ENCODE data around the gene LRRK1. TPM values are rescaled to one million over a fixed set of nuclear protein-coding genes. Genes with fewer than 3 reads are reported as not detected.

The LRRK1 gene
- total and polyA plus RNA-seq, 2 of the 13 experiments (the other 11 are each of a cell fraction or from before 2014, with no cell fraction given) = 0.13 to 1.2 TPM

DNA sequence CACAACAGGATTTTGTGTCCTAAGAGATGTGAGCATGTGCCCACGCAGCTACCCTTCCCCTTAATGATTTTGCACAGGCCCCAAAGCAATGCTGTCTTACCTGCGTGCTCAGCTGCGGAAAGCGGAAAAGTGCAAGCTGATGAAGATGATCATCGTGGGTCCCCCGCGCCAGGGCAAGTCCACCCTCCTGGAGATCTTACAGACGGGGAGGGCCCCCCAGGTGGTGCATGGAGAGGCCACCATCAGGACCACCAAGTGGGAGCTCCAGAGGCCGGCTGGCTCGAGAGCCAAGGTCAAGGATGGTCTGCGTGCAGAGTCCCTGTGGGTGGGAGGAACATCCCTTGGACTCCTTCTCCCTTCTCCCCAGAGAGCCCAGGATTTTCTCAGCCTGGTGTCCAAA is 103.1 kb downstream of the LRRK1 start:
- Histone ChIP-seq H3K27ac (ENCODE audit: extremely low read length, insufficient read depth, low read length) (no peak overlapping the region), H3K4me2 (ENCODE audit: low read depth, low read length) (no peak overlapping the region), H3K79me2 (ENCODE audit: insufficient read depth, low read length) (no peaks in the 10 kb centered on the region), H3K27me3 (ENCODE audit: control insufficient read depth in 1 of 2, insufficient read depth in 2 of 2, low read length in 2 of 2) (peaks cover 9 to 84% of the 10 kb centered on the region in 2 experiments), H3K9ac (ENCODE audit: insufficient read depth, low read depth, low read length) (no peak overlapping the region), H2AFZ (ENCODE audit: low read length) (no peak overlapping the region), H3K4me3 (replicated peaks in 1 of 3; ENCODE audit: insufficient read depth in 1 of 3, low read depth in 2 of 3, low read length in 3 of 3) (no peak overlapping the region), H3K36me3 (replicated peaks in 1 of 2; ENCODE audit: control insufficient read depth in 1 of 2, insufficient read depth in 2 of 2, low read length in 2 of 2) (no peaks in the 10 kb centered on the region), H4K20me1 (ENCODE audit: insufficient read depth, low read length) (no peaks in the 10 kb centered on the region), H3K4me1 (ENCODE audit: insufficient read depth, low read length) (peaks cover 21% of the 10 kb centered on the region), H3K9me3 (ENCODE audit: low read length) (no peaks in the 10 kb centered on the region)
- CTCF ChIA-PET (ENCODE audit: low intra/inter-chr PET ratio, low total read pairs) = no interaction called here
- POLR2A ChIA-PET = interaction anchor here (1.4 kb wide), 1 partner anchor 47 kb away, joined by 4 read pairs; no protein-coding TSS in a partner anchor
- DNase-seq (ENCODE audit: low spot score) (no peak), ATAC-seq (no peak), FAIRE-seq (no peak)
- no TSS peak for BruUV-seq (replicated peaks)
- 43% methylated on average over 7 of the region's 11 CpGs for WGBS (ENCODE audit: low lambda C conversion rate)
- in situ Hi-C loops (cut with HindIII; ENCODE audit: extremely low pct_ligation_motif_present, low pct_unique_long_range_greater_than_20kb) (loop anchor here (25.0 kb wide), 1 partner anchor 360 kb away; no protein-coding TSS in a partner anchor), intact Hi-C loops (cut with micrococcal nuclease; ENCODE audit: unreplicated experiment) (no loop called here)
- TF ChIP-seq, protein P1, sequence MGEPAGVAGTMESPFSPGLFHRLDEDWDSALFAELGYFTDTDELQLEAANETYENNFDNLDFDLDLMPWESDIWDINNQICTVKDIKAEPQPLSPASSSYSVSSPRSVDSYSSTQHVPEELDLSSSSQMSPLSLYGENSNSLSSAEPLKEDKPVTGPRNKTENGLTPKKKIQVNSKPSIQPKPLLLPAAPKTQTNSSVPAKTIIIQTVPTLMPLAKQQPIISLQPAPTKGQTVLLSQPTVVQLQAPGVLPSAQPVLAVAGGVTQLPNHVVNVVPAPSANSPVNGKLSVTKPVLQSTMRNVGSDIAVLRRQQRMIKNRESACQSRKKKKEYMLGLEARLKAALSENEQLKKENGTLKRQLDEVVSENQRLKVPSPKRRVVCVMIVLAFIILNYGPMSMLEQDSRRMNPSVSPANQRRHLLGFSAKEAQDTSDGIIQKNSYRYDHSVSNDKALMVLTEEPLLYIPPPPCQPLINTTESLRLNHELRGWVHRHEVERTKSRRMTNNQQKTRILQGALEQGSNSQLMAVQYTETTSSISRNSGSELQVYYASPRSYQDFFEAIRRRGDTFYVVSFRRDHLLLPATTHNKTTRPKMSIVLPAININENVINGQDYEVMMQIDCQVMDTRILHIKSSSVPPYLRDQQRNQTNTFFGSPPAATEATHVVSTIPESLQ (CRISPR knock-in tag; conservative IDR thresholded peaks at IDR 0.05) = no peak
- TF ChIP-seq SOX13 (IDR thresholded peaks at IDR 0.05) = no peak
- TF ChIP-seq SOX13 (CRISPR knock-in tag; conservative IDR thresholded peaks at IDR 0.05 in 1 of 2, IDR thresholded peaks at IDR 0.05 in 1 of 2) = no peak
- TF ChIP-seq, protein P2, sequence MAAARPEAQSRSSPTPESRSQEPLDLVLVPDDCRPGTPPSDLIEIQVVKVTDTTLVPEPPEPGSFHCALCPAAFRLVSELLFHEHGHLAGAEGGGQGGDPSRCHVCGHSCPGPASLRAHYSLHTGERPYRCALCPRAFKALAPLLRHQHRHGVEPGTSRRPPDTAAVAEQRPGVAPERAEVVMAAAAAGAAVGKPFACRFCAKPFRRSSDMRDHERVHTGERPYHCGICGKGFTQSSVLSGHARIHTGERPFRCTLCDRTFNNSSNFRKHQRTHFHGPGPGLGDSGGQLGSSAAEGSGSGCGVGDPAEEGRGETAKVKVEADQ (CRISPR knock-in tag; IDR thresholded peaks at IDR 0.05; ENCODE audit: borderline replicate concordance) = no peak
- TF ChIP-seq, protein P3, sequence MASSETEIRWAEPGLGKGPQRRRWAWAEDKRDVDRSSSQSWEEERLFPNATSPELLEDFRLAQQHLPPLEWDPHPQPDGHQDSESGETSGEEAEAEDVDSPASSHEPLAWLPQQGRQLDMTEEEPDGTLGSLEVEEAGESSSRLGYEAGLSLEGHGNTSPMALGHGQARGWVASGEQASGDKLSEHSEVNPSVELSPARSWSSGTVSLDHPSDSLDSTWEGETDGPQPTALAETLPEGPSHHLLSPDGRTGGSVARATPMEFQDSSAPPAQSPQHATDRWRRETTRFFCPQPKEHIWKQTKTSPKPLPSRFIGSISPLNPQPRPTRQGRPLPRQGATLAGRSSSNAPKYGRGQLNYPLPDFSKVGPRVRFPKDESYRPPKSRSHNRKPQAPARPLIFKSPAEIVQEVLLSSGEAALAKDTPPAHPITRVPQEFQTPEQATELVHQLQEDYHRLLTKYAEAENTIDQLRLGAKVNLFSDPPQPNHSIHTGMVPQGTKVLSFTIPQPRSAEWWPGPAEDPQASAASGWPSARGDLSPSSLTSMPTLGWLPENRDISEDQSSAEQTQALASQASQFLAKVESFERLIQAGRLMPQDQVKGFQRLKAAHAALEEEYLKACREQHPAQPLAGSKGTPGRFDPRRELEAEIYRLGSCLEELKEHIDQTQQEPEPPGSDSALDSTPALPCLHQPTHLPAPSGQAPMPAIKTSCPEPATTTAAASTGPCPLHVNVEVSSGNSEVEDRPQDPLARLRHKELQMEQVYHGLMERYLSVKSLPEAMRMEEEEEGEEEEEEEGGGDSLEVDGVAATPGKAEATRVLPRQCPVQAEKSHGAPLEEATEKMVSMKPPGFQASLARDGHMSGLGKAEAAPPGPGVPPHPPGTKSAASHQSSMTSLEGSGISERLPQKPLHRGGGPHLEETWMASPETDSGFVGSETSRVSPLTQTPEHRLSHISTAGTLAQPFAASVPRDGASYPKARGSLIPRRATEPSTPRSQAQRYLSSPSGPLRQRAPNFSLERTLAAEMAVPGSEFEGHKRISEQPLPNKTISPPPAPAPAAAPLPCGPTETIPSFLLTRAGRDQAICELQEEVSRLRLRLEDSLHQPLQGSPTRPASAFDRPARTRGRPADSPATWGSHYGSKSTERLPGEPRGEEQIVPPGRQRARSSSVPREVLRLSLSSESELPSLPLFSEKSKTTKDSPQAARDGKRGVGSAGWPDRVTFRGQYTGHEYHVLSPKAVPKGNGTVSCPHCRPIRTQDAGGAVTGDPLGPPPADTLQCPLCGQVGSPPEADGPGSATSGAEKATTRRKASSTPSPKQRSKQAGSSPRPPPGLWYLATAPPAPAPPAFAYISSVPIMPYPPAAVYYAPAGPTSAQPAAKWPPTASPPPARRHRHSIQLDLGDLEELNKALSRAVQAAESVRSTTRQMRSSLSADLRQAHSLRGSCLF (CRISPR knock-in tag; IDR thresholded peaks at IDR 0.05; ENCODE audit: borderline replicate concordance) = no peak
- no peak for TF ChIP-seq ZFP1 (CRISPR knock-in tag; IDR thresholded peaks at IDR 0.05)
- TF ChIP-seq ZBTB42 (CRISPR knock-in tag; IDR thresholded peaks at IDR 0.05) = no peak
- no peak for TF ChIP-seq ZNF562 (CRISPR knock-in tag; IDR thresholded peaks at IDR 0.05; ENCODE audit: borderline replicate concordance)
- TF ChIP-seq, protein P4, sequence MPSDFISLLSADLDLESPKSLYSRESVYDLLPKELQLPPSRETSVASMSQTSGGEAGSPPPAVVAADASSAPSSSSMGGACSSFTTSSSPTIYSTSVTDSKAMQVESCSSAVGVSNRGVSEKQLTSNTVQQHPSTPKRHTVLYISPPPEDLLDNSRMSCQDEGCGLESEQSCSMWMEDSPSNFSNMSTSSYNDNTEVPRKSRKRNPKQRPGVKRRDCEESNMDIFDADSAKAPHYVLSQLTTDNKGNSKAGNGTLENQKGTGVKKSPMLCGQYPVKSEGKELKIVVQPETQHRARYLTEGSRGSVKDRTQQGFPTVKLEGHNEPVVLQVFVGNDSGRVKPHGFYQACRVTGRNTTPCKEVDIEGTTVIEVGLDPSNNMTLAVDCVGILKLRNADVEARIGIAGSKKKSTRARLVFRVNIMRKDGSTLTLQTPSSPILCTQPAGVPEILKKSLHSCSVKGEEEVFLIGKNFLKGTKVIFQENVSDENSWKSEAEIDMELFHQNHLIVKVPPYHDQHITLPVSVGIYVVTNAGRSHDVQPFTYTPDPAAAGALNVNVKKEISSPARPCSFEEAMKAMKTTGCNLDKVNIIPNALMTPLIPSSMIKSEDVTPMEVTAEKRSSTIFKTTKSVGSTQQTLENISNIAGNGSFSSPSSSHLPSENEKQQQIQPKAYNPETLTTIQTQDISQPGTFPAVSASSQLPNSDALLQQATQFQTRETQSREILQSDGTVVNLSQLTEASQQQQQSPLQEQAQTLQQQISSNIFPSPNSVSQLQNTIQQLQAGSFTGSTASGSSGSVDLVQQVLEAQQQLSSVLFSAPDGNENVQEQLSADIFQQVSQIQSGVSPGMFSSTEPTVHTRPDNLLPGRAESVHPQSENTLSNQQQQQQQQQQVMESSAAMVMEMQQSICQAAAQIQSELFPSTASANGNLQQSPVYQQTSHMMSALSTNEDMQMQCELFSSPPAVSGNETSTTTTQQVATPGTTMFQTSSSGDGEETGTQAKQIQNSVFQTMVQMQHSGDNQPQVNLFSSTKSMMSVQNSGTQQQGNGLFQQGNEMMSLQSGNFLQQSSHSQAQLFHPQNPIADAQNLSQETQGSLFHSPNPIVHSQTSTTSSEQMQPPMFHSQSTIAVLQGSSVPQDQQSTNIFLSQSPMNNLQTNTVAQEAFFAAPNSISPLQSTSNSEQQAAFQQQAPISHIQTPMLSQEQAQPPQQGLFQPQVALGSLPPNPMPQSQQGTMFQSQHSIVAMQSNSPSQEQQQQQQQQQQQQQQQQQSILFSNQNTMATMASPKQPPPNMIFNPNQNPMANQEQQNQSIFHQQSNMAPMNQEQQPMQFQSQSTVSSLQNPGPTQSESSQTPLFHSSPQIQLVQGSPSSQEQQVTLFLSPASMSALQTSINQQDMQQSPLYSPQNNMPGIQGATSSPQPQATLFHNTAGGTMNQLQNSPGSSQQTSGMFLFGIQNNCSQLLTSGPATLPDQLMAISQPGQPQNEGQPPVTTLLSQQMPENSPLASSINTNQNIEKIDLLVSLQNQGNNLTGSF (CRISPR knock-in tag; IDR thresholded peaks at IDR 0.05) = no peak
- no peak for TF ChIP-seq BCL6 (CRISPR knock-in tag; IDR thresholded peaks at IDR 0.05)
